Astrocyte of the hippocampus (primary cell): Measurements from ENCODE around the gene GAPDH.
A peak's percentile ranks its signal among the peaks of the same experiment; 100 is the strongest.
"Not testable (repeated sequence)": the region's sequence is repeated elsewhere in the genome, so short reads cannot be mapped to it uniquely, and the experiment has no call there.

ENCODE experiments used
- DNase-seq: peaks from one replicate; pipeline ENCODE4 v3.0.0; 2011; ENCODE audit warnings: low read depth, low spot score

The GAPDH gene

DNA sequence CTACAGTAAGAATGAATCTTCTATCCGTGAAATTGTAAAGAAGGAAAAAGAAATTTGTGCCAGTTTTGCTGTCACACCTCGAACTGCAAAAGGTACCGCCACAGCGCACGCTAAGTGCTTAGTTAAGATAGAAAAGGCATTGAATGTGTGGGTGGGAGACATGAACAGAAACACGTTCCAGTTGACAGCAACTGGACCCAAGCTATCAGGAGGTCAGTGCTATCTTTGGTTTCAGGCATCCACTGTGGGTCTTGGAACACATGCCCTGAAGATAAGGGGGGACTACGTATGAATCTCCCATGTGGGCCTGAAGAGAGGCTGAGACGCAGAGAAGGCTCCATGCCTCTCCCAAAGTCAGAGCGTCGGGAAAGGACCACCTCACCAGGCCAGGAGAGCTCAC, 11.7 kb downstream of the GAPDH start:
- no peak for DNase-seq

DNA sequence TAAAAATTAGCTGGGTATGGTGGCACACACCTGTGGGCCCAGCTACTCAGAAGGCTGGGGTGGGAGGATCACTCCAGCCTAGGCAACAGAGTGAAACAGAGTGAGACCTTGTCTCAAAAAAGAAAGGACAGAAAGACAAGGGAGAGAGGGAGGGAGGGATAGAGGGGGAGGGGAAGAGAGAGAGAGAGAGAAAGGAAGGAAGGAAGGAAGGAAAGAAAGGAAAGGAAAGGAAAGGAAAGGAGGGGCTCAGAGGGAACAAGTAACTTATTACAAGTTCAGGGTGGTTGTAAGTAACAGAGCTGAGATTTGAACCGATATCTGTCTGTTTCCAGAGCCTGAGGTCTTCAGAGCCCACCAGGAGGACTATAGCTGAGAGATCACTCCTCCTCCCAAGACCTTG, 13.2 kb downstream of the GAPDH start:
- DNase-seq, result no peak

DNA sequence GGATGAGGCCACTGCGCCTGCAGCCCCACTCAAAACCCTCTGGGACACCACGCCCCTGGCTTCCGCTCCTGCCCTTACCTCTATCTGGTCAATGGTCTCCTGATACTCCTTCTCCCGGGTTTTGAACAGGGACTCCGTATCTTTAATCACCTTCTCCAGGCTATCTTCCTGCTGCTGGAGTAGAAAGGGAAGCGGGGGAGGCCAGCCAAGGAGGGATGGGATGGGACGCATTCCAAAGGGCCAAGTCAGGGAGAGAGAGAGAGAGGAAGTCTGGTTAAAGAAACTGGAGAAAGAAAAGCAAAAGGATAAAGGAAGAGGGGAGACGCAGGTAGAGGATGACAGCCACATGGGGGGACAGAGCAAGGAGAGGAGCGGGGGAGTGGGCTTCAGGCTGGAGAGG, 13.7 kb downstream of the GAPDH start:
- DNase-seq, result peak; percentile 86

DNA sequence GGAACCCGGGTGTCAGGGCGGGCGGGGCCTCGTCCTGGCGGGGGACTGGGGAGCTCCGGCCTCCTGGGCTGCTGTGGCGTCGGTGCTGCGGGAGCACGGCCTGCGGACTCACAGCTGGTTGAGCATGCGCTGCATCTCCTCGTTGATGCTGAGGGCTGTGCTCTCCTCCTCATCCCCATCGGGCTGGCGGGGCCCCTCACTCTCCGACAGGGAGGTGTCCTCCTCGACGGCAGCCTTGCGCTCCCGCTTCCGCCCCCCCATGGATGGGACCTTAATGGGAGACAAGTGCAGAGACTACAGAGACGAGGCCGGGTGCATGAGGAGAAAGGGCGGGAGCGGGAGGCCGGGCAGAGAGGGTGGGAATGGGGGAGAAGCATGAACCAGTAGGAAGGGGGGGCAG, 14.2 kb downstream of the GAPDH start:
- DNase-seq, result no peak

DNA sequence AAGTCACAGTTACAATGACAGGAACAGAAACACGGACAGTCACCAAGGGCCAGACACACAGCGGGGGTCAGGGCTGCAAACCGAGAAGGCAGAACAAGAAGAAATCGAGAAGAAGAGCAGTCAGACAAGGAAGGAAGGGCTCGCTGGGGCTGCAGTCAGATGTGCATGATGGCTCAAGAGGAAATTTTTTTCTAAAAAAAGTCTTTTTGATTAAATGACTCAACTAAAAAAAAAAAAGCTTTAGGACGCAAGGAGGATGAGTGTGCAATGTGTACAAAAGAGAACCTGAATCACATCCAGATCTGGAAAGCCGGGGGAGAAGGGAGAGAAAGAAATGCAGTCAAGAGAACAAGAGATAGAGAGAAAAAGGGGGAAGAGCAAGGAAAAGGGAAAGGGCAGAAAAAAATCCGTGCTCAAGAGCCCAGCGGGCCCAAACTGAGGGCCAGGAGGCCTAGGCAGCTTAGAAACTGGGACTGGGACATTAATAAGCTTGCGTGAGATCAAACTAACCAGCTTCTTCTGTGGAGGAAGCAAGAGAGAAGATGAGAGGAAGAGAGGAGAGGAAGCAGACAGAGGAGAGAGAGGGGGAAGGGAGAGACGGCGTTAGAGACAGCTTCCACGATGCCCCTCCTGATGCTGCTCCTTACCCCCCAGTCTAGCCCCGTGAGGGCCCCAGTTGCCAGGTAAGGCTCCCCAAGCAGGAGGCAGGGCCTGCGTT, 14.8 kb downstream of the GAPDH start:
- DNase-seq, result peak; percentile 53

DNA sequence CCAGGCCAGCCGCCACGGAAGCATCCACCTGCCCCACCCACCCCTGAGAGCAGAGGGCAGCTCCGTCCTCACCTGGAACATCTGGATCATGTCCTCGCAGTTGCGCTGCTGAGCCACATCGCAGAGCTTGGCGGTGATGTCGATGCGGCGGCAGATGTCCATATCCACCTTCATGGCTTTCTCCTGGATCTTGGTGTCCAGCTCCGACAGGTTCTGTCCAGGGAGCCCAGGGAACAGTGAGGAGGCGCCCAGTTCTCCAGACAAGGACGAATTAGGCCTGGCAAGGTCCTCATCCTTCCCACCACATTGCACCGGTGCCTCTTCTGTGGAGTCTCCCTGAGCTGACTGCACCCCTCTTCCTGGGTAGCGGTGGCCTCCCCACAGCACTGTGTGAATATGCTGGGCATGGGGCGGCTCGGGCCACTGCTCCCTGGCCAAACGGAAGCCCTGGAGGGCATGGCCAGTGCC, 15.4 kb downstream of the GAPDH start:
- DNase-seq, result no peak

DNA sequence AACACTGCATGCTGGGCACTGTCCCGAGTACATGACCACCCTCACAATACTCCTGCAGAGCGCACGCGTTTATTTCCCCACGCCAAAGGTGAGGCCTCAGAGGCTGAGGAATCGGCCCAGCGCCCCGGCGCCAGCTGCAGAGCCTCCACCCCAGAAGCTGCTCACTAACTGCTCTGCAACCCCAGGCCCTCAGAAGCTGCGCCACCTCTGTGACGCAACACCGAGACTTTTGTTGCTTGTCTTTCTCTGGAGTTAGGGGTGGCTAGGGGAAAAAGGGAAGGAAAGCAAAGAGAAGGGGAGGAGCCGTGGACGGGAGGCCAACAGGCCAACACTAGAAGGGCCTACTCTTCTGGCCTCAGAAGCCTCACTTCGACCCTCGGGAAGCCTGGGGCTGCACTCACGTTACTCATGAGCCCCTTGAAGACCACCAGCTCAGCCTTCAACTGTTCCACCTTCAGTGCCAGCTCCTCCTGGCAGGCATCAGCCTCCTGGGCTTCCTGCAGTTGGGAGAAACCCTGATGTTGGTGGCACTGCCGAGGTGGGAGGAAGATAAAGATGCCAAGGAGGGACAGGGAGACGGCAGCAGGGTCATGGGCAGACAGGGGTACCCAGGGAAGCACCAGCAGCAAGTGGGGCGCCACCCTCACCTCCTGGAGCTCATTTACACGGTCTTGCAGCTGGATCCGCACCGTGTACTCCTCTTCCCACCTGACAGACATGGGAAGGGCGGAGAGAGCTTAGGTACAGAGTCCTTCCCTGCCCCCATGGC, 16.2 kb downstream of the GAPDH start:
- DNase-seq, result no peak

DNA sequence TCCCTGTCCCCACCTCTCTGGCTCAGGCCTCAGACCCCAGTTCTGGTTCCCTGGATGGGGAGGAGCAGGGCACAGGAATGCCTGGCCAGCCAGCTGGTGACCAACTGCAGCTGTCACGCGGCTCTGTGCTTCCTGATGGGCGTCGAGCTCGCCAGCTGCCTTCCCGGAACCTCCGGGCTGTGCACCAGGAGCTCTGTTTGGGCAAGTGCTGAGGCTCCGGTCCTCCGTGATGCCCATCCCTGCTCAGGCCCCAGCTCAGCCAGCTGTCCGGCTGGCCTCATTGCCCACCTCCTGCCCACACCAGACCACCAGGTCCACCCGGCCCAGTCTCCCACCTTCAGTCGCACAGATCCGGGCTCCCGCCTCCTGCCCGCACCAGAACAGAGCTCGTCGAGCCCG, 16.7 kb downstream of the GAPDH start:
- DNase-seq, result no peak

DNA sequence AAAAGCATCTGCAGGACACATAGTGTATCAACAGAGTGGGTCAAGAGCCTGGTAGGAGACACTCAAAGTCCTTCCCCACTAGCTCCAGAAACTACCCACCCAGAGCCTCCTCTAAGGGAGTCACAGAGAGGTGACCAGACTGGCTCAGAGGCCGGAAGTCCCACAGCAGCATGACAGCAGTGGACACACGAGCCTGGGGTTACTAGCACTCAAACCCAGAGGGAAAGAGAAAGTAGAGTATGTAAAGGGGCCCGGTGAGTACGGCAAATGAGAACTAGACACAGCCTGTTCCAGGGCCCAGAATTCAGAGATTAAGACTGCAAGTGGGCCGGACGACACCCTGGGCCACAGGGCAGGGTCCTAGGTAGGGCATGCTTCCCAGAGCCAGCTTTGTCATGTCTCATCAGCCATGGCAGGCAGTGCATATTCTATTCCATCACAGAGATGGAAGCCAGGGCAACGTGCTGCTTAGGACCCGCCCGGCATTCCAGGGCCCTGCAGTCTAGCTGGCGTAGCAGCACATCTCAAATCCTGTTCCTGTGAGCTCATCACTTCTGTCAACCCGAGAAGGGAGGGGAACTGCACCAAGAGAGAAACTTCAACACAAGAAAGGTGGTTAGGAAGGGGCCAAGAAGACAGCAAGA, 17.3 kb downstream of the GAPDH start:
- DNase-seq, result peak; percentile 77

DNA sequence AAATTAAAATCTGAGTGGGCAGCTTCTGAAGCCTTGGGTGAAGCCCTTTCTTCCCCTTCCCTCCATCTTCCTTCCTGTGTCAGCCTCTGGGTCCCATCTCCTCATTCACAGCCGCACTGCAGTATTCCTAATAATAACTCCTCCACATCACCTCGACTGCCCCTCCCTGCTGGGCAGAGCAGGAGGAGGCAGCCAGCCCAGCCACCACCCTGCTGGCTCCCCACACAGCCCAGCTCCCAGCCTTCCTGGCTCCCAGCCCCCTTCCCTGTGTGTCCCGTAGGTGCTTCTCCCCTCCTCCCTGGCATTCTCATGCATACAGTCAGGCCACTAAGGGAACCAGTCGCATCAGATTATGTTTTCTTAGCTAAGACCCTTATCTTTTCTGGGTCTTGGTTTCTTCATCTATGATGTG, 17.8 kb downstream of the GAPDH start:
- peak; percentile 61 for DNase-seq

DNA sequence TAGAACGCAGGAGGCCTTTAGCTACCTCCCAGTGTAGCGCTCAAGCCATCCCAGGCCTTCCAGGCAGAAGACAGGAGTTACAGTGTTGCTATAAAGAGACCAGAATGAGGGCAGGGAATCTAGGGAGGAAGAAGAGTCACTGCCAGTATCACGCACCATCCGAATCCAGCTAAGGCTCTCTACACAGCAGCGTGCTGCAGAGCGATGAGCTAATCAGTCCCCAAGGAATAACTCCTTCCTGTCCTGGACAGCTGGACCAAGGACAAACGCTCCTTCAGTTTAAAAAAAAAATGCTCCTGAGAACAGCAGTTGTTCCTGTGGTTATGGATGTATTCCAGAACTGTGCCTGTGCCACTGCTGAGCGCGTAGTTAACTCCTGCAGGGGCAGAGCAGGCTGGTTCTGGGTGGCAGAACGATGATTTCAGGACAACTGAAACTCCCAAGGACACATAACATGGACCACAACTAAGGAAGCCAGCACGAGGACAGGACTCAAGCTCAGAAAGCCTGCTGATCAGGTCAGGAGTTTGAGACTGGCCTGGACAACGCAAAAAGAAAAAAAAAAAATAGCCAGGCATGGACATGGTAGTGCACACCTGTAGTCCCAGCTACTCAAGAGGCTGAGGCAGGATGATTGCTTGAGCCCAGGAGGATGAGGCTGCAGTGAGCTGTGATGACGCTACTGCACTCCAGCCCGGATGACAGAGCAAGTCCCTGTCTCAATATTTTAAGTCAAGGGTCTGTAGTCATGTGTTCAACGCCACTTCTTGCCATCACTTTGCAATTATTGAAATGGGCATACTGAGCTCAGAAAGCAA, 18.9 kb downstream of the GAPDH start:
- DNase-seq, result peak; percentile 75

DNA sequence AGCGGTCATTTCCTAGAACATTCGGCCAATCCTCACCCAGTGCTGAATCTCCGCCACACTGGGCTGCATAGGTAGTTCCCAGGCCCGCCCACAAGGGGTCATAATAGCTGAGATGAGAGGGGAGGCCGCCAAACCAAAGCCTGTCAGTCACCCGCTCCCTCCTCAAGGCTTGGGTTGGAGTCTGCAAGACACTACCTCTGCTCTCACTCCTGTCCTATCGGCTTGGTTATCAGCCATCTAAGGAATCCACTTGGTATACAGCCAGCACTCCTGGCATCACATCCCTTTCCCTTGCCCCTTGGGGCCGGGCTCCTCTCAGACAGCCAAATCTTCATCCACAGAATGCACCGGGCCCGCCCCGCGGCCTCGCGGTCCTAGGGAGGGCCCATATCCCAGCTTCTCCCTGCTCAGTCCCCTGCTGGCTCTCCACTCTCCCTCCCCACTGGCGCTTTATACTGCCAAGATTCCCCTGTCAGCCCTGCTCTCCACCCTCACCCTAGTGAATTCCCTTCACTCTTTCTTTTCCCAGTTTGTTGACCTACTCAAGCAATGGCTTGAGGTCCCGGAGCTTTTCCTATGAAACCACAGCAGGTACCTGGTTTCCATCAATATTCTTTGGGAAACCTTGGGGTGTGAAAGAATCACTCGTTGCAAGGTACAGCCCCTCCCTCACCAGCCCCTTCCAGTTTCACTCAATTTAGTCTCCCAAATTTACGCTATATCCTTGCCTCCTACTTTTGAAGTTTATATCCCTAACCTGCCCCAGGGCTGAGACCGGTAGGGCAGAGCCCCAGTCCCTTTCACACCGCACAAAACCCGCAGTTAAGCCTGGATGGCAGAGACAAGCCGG, 20.1 kb downstream of the GAPDH start:
- peak; percentile 91 for DNase-seq

DNA sequence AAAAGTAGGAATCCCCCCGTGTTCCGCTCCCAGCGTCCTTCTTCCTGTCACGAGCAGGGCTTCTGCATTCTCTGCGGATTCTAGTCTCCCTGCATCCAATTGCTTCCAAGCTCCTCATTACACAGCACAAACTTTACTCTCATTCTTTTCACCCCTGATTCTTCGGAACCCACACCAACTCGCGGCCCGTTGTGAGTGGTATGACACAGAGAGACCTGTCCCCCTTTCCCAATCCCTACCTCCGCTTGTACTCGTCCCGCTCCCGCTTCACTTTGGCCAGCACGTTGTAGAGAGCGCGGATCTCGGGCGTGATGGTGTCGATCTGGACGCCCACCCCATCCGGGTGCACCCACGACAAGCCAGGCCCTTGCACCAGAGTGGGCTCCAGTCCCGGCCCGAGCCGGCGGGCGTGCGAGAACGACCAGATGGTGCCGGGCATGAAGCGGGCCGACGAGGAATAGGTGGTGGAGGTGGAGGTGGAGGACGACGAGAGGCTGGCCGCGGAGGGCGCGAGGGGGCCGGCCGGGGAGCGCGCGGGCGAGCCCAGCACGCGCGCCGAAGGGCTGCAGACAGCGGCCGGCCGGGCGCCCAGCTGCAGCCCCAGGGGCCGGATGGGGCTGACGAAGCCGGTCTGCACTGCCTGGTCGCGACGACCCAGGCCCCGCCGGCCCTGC, 20.8 kb downstream of the GAPDH start:
- DNase-seq, result peak; percentile 42

DNA sequence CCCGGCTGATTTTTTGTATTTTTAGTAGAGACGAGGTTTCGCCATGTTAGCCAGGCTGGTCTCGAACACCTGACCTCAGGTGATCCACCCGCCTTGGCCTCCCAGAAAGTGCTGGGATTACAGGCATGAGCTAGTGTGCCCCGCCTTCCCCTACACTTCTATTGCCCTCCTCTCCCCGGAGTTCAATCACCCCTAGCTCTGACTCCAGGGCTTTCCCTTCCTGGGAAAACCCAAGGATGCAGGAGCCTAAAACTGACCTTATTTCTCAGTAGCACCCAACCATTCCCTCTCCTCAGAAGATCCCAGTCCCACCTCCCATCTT, 22.1 kb downstream of the GAPDH start:
- not testable (repeated sequence) for DNase-seq

DNA sequence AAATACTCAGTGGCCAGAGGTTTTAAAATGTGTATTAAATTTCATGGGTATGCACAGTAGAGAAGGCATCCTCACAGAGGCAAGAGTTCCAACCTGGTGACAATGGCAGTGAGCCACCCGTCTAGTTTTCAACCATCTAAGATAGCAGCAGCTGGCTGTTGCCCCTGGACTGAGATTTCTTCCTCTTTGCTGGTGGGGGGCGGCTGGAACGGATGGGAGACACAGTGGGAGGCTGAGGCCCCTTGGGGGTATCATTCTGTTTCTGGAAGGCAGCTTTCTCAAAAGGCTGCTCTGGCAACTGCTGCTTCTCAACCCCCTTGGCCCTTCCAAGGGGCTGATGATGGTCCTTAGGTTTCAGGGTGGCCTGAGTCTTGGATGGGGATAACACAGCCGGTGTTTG, 22.5 kb downstream of the GAPDH start:
- DNase-seq, result no peak

DNA sequence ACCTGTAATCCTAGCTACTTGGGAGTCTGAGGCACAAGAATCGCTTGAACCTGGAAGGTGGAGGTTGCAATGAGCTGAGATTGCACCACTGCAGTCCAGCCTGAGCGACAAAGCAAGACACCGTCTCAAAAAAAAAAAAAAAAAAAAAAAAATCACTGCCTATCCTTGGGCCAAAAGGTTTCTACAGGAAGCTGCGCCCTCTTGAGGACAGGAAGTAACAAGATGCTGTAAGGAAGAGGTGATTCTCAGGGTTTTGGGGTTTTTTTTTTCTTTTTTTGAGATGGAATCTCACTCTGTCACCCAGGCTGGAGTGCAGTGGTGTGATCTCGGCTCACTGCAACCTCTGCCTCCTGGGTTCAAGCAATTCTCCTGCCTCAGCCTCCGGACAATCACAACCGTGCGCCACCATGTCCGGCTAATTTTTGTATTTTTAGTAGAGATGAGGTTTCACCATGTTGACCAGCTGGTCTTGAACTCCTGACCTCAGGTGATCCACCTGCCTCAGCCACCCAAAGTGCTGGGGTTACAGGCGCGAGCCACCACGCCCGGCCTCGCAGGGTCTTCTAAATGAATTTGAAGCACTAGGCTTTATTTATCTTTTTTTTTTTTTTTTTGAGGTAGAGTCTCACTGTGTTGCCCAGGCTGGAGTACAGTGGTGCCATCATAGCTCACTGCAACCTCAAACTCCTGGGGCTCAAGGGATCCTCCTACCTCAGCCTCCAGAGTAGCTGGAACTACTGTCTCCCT, 23.9 kb downstream of the GAPDH start:
- peak; percentile 68 for DNase-seq

DNA sequence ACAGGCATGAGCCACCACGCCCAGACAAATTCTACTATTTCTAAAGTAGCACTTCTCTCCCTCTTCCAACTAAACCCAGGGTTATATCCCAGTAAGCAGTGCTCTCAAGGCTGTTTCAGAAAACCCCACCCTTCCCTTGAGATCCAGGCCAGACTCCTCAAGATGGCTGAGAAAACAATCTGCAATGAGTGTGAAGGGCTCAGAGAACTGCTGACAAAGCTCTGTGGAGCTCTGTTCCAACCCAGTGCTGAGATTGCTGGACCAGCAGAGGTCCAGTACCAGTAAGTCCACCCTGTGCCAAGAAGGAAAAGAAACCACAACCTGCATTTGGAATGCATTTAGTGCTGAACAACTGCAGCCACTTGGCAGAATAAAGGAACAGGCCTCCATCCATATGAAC, 25.2 kb downstream of the GAPDH start:
- no peak for DNase-seq

DNA sequence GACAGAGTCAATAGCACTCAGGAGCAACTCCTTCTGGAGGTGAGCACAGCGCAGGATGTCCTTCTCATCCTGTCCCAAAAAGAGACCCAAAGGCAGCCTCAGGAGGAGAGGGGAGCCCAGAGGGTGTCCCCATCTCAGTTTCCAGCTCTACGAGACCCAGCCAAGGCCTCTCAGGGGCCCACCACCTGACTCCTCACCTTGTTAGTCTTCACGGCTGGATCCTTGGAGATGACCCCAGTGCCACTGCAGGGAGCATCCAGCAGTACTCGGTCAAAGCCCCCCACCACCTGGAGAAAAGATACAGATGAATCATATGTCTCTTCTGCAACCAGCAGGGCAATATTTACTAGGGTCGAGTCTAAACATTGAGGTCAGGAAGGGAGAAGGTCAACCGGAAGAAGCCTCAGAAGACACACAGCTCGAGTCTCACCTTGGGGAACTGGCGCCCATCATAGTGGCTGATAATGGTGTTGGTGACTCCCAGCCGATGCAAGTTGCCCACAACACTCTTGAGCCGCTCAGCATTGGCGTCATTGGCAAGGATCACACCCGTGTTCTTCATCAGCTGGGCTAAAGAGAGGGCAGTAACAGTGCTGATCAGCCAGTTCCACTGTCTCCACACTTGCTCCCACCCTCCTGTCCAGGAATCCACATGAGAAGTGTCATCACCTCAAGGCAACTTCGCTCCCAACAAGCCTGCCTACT, 26.3 kb downstream of the GAPDH start:
- DNase-seq, result no peak

DNA sequence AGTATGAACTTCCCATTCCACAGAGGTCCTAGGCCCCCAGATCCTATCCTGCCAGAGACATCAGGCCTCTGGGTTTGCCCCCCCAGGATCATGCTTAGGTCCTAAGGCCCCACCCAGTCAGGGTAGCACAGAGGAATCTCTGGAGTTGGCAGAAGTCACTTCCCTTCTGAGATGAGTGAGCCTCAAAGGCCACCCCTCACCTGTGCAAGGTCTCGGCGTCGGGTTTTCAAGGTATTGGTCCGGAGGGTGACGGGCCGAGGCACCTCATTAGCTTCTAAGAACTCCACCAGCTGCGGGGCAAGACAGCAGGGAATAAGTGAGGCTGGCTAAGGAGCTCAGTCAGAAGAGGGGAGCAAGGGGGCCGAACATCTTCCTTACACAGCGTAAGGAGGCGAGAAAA, 28.6 kb downstream of the GAPDH start:
- no peak for DNase-seq
